ENCODE data around the gene SMYD4. TPM values are rescaled to one million over a fixed set of nuclear protein-coding genes. Genes with fewer than 3 reads are reported as not detected.

The SMYD4 gene, protein sequence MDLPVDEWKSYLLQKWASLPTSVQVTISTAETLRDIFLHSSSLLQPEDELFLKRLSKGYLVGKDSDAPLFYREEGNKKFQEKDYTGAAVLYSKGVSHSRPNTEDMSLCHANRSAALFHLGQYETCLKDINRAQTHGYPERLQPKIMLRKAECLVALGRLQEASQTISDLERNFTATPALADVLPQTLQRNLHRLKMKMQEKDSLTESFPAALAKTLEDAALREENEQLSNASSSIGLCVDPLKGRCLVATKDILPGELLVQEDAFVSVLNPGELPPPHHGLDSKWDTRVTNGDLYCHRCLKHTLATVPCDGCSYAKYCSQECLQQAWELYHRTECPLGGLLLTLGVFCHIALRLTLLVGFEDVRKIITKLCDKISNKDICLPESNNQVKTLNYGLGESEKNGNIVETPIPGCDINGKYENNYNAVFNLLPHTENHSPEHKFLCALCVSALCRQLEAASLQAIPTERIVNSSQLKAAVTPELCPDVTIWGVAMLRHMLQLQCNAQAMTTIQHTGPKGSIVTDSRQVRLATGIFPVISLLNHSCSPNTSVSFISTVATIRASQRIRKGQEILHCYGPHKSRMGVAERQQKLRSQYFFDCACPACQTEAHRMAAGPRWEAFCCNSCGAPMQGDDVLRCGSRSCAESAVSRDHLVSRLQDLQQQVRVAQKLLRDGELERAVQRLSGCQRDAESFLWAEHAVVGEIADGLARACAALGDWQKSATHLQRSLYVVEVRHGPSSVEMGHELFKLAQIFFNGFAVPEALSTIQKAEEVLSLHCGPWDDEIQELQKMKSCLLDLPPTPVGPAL
- 10 to 100 TPM in 1 of 2 donors, 1 to 10 TPM in 1; 8.0 to 14.7 TPM for total RNA-seq

DNA sequence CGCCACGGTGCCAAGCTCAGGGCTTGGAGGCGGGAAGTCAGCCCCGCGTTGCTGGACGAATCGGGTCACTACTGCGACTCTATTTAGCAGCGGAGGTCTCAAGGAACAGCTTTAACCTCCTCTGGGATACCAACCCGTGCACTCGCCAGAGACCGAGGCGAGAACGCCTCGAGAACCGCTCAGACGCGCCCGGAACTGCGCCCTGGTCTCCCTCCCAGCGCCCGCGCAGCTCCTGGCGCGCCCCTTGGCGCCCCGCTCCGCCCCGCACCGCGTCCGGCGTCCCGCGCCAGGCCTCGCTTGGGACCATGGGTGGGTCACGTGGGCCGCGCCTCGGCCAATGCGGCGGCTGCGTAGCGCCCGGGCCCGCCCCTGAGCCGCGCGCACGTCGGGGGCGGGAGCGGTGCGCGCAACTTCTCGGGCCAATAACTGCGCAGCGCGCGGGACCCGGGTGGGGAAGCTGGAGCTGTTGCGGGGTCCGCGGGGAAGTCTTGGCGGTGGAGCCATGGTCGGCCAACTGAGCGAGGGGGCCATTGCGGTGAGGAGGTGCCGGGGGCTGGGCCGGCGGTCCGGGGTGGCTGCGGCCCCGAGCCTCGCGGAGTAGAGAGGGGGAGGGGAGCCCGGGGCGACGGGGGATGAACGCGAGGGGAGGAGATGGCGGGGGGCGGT lies at the start of gene SMYD4, which contains the start of gene RPA1:
TSS of gene SMYD4 (minus strand) at position 311 of the 666 bp plus-strand sequence. CDS start 1,908 bp downstream, outside the sequence.
TSS of gene RPA1 (plus strand) at position 414 of the 666 bp plus-strand sequence. CDS start at position 503, 89 bp downstream.
- Histone ChIP-seq H3K27me3 (no peaks in the 10 kb centered on the region), H3K4me3 (peak within 1 kb of the TSS; percentile 97), H3K4me1 (peaks cover 10% of the 10 kb centered on the region), H3K9ac (ENCODE audit: low read depth in 2 of 2, low read length in 2 of 2) (peak within 1 kb of the TSS; percentile 82 to 85), H3K9me3 (no peaks in the 10 kb centered on the region), H3K36me3 (no peaks in the 10 kb centered on the region), H3K27ac (peak within 1 kb of the TSS; percentile 74)
- TF ChIP-seq, protein P1, sequence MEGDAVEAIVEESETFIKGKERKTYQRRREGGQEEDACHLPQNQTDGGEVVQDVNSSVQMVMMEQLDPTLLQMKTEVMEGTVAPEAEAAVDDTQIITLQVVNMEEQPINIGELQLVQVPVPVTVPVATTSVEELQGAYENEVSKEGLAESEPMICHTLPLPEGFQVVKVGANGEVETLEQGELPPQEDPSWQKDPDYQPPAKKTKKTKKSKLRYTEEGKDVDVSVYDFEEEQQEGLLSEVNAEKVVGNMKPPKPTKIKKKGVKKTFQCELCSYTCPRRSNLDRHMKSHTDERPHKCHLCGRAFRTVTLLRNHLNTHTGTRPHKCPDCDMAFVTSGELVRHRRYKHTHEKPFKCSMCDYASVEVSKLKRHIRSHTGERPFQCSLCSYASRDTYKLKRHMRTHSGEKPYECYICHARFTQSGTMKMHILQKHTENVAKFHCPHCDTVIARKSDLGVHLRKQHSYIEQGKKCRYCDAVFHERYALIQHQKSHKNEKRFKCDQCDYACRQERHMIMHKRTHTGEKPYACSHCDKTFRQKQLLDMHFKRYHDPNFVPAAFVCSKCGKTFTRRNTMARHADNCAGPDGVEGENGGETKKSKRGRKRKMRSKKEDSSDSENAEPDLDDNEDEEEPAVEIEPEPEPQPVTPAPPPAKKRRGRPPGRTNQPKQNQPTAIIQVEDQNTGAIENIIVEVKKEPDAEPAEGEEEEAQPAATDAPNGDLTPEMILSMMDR (IDR thresholded peaks at IDR 0.05) = no peak
- DNase-seq = peak; percentile 89
- intact Hi-C loops (cut with DNase I) = loop anchor here (5.0 kb wide), 1 partner anchor 177 kb away; no protein-coding TSS in a partner anchor

DNA sequence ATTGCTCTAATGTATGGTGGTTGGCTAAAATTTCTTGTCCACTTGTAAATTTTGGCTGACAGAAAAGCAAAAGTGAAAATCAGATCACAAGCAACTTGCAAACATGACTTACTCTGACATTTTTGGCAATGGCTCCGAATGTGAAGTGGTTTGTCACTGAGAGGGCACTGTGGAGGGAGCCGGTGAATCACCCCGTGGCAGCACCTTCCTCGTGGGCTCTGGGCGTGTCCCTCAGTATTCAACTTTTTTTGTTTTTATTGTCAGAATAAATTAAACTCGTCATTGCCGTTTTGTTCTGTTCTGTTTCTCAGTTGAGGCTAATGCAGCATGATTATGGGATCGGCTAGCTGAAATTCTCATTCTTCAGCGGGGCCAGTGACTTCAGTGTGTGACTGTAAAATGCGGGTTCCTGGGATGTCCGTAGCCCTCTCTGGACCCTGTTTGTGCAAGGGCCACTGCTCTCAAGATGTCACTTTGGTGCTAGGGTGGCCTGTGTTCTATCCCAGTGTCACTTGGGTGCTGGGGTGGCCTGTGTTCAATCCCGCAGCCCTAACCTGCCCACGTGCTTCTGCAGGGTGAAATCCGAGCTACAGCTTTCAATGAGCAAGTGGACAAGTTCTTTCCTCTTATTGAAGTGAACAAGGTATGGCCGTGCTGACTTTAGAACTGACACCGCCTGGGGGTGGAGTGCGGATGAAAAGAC lies 48.9 kb upstream of the SMYD4 start:
- Histone ChIP-seq H3K27me3 (no peaks in the 10 kb centered on the region), H3K4me3 (no peak overlapping the region), H3K4me1 (no peaks in the 10 kb centered on the region), H3K9me3 (no peaks in the 10 kb centered on the region), H3K9ac (ENCODE audit: low read depth in 2 of 2, low read length in 2 of 2) (no peak overlapping the region), H3K36me3 (peaks cover 17% of the 10 kb centered on the region), H3K27ac (no peak overlapping the region)
- no peak for DNase-seq
- TF ChIP-seq, protein P1 (IDR thresholded peaks at IDR 0.05) = no peak
- intact Hi-C loops (cut with DNase I) = no loop called here

DNA sequence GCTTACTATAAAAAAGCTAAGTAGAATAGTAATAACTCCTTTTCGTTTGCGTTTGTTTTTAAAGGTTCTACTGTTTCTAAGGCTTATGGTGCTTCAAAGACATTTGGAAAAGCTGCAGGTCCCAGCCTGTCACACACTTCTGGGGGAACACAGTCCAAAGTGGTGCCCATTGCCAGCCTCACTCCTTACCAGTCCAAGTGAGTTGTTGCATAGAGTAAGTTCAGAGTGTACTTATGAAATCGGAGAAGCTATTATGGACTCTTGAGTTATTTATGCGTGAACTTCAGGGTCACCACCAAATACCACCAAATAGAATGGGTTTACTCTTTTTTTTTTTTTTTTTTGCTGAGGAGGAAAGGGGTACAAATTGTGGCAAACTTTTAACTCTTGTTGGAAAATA lies 45.9 kb upstream of the SMYD4 start:
- no peaks in the 10 kb centered on the region for H3K4me1 ChIP-seq
- H3K9ac ChIP-seq (ENCODE audit: low read depth in 2 of 2, low read length in 2 of 2) = no peak overlapping the region
- H3K36me3 ChIP-seq = peaks cover 16% of the 10 kb centered on the region
- intact Hi-C loops (cut with DNase I) = no loop called here
- no peaks in the 10 kb centered on the region for H3K9me3 ChIP-seq
- H3K4me3 ChIP-seq = no peak overlapping the region
- no peaks in the 10 kb centered on the region for H3K27me3 ChIP-seq
- H3K27ac ChIP-seq = no peak overlapping the region
- TF ChIP-seq, protein P1 (IDR thresholded peaks at IDR 0.05) = no peak
- no peak for DNase-seq

DNA sequence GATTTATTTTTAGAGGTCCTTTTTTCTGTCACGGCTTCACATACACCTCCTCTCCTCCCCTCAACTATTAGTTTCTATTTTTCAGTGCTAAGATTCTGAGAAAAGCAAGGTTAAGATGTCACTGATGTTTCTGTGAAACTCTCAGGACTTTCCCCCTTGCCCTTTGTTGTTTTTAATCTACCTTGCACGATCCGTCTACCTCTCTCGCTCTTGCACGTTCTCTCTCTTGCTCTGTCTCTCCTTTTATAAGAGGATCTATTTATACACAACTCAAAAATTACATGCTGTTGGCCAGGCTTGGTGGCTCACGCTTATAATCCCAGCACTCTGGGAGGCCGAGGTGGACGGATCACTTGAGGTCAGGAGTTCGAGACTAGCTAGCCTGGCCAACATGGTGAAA lies 43.7 kb upstream of the SMYD4 start:
- Histone ChIP-seq H3K9me3 (no peaks in the 10 kb centered on the region), H3K36me3 (peaks cover 13% of the 10 kb centered on the region), H3K27me3 (no peaks in the 10 kb centered on the region), H3K27ac (no peak overlapping the region), H3K9ac (ENCODE audit: low read depth in 2 of 2, low read length in 2 of 2) (no peak overlapping the region), H3K4me1 (no peaks in the 10 kb centered on the region), H3K4me3 (no peak overlapping the region)
- no peak for DNase-seq
- intact Hi-C loops (cut with DNase I) = no loop called here
- TF ChIP-seq, protein P1 (IDR thresholded peaks at IDR 0.05) = no peak
